Measurements from ENCODE around the gene MRPL30. TPM values are rescaled to one million over a fixed set of nuclear protein-coding genes. Genes with fewer than 3 reads are reported as not detected.
A peak's percentile ranks its signal among the peaks of the same experiment; 100 is the strongest.
"Not testable (repeated sequence)": the region's sequence is repeated elsewhere in the genome, so short reads cannot be mapped to it uniquely, and the experiment has no call there.

Gene MRPL30
- total RNA-seq, 4 donors from 2014 or later = 12.5 to 23.0 (median 17.6) TPM

GRCh38 chr2:99188357-99188756, 7.4 kb downstream of the MRPL30 start:
- H3K4me3 ChIP-seq = no peak overlapping the region
- in situ Hi-C loops (cut with MboI; ENCODE audit: low pct_ligation_motif_present in 1 of 4, low pct_unique_long_range_greater_than_20kb in 1 of 4, low sequenced_read_pairs in 3 of 4) (loop anchor here (10.0 to 25.0 kb wide), 3 partner anchors 146 to 299 kb away; partner anchors contain the start of genes EIF5B (in 3 of the 4), REV1 (in 3 of the 4) and TXNDC9 (in 3 of the 4)), intact Hi-C loops (cut with DNase I; ENCODE audit: low total_unique reads) (no loop called here)
- H3K4me1 ChIP-seq = no peaks in the 10 kb centered on the region
- TF ChIP-seq POLR2A (IDR thresholded peaks at IDR 0.05) = no peak
- no peak for TF ChIP-seq POLR2AphosphoS5 (IDR thresholded peaks at IDR 0.05)
- no peak for TF ChIP-seq EP300 (IDR thresholded peaks at IDR 0.05; ENCODE audit: low read depth)
- TF ChIP-seq, protein P1, sequence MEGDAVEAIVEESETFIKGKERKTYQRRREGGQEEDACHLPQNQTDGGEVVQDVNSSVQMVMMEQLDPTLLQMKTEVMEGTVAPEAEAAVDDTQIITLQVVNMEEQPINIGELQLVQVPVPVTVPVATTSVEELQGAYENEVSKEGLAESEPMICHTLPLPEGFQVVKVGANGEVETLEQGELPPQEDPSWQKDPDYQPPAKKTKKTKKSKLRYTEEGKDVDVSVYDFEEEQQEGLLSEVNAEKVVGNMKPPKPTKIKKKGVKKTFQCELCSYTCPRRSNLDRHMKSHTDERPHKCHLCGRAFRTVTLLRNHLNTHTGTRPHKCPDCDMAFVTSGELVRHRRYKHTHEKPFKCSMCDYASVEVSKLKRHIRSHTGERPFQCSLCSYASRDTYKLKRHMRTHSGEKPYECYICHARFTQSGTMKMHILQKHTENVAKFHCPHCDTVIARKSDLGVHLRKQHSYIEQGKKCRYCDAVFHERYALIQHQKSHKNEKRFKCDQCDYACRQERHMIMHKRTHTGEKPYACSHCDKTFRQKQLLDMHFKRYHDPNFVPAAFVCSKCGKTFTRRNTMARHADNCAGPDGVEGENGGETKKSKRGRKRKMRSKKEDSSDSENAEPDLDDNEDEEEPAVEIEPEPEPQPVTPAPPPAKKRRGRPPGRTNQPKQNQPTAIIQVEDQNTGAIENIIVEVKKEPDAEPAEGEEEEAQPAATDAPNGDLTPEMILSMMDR (IDR thresholded peaks at IDR 0.05) = no peak
- no peak for DNase-seq
- no peaks in the 10 kb centered on the region for H3K27me3 ChIP-seq
- H3K36me3 ChIP-seq = peaks cover 0 to 32% (median 10%) of the 10 kb centered on the region in 4 donors
- H3K27ac ChIP-seq = no peak overlapping the region
- no peaks in the 10 kb centered on the region for H3K9me3 ChIP-seq
- 96 to 100% methylated on average over 2 to 3 of the region's 3 CpGs for WGBS, 2 donors (ENCODE audit: low coverage in 1 of 2)

DNA sequence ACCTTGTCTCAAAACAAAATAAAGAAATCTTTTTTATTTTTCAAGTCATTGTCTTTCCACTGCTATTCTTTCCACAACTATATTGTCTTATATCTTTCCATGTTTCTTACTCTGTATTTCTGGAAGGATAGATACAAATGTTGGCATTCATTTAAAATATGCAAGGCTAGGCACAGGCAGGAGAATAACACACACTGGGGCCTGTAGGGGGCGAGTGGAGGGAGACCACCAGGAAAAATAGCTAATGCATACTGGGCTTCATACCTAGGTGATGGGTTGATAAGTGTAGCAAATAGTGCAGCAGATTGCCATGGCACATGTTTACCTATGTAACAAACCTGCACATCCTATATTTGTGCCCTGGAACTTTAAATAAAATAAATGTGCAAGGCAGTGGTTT, 9.6 kb downstream of the MRPL30 start:
- Histone ChIP-seq H3K4me1 (no peaks in the 10 kb centered on the region), H3K4me3 (no peak overlapping the region), H3K9me3 (no peaks in the 10 kb centered on the region), H3K36me3 (peaks cover 0 to 44% (median 15%) of the 10 kb centered on the region in 4 donors), H3K27me3 (no peaks in the 10 kb centered on the region), H3K27ac (no peak overlapping the region)
- in situ Hi-C loops (cut with MboI; ENCODE audit: low pct_ligation_motif_present in 1 of 4, low pct_unique_long_range_greater_than_20kb in 1 of 4, low sequenced_read_pairs in 3 of 4) = loop anchor here (25.0 kb wide), 2 partner anchors 147 to 297 kb away; partner anchors contain the start of genes REV1 (in 3 of the 4), EIF5B (in 2 of the 4) and TXNDC9 (in 2 of the 4)
- no peak for DNase-seq
- intact Hi-C loops (cut with DNase I; ENCODE audit: low total_unique reads) = no loop called here
- whole genome bisulfite sequencing, 2 donors (ENCODE audit: low coverage in 1 of 2) = 96% methylated on average over 1 of the region's 1 CpG; no CpG with 5 or more reads in 1 of the 2 donors
- TF ChIP-seq, protein P1 (IDR thresholded peaks at IDR 0.05) = no peak
- TF ChIP-seq EP300 (IDR thresholded peaks at IDR 0.05; ENCODE audit: low read depth) (no peak), POLR2A (IDR thresholded peaks at IDR 0.05) (no peak), POLR2AphosphoS5 (IDR thresholded peaks at IDR 0.05) (no peak)

DNA sequence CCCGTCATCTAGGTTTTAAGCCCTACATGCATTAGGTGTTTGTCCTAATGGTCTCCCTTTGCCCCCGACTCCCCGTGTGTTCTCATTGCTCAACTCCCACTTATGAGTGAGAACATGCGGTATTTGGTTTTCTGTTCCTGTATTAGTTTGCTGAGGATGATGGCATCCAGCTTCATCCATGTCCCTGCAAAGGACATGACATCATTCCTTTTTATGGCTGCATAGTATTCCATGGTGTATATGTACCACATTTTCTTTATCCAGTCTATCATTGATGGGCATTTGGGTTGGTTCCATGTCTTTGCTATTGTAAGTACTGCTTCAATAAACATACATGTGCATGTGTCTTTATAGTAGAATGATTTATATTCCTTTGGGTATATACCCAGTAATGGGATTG, 11.4 kb downstream of the MRPL30 start:
- in situ Hi-C loops (cut with MboI; ENCODE audit: low pct_ligation_motif_present in 1 of 4, low pct_unique_long_range_greater_than_20kb in 1 of 4, low sequenced_read_pairs in 3 of 4) = loop anchor here (25.0 kb wide), 2 partner anchors 145 to 295 kb away; partner anchors contain the start of genes REV1 (in 3 of the 4), EIF5B (in 2 of the 4) and TXNDC9 (in 2 of the 4)
- H3K4me3 ChIP-seq; H3K4me1 ChIP-seq; intact Hi-C loops (cut with DNase I; ENCODE audit: low total_unique reads); H3K27ac ChIP-seq; H3K27me3 ChIP-seq; H3K9me3 ChIP-seq; DNase-seq: not testable (repeated sequence)
- 97 to 100% methylated on average over 4 of the region's 4 CpGs for WGBS, 2 donors (ENCODE audit: low coverage in 1 of 2)
- peaks cover 0 to 51% (median 22%) of the 10 kb centered on the region in 4 donors for H3K36me3 ChIP-seq

GRCh38 chr2:99198103-99198841, 17.3 kb downstream of the MRPL30 start:
- H3K9me3 ChIP-seq = no peaks in the 10 kb centered on the region
- no peak for TF ChIP-seq POLR2A (IDR thresholded peaks at IDR 0.05)
- TF ChIP-seq, protein P1 (IDR thresholded peaks at IDR 0.05) = no peak
- no peak for TF ChIP-seq POLR2AphosphoS5 (IDR thresholded peaks at IDR 0.05)
- no peak for TF ChIP-seq EP300 (IDR thresholded peaks at IDR 0.05; ENCODE audit: low read depth)
- no peak overlapping the region for H3K4me3 ChIP-seq
- intact Hi-C loops (cut with DNase I; ENCODE audit: low total_unique reads) = no loop called here
- H3K4me1 ChIP-seq = no peaks in the 10 kb centered on the region
- H3K27me3 ChIP-seq = no peaks in the 10 kb centered on the region
- peak; percentile 34 for DNase-seq
- no peak overlapping the region for H3K27ac ChIP-seq
- 62 to 65% methylated on average over 3 to 6 of the region's 6 CpGs for WGBS, 2 donors (ENCODE audit: low coverage in 1 of 2)
- in situ Hi-C loops (cut with MboI; ENCODE audit: low pct_ligation_motif_present in 1 of 4, low pct_unique_long_range_greater_than_20kb in 1 of 4, low sequenced_read_pairs in 3 of 4) = loop anchor here (25.0 kb wide), 2 partner anchors 139 to 289 kb away; partner anchors contain the start of genes REV1 (in 3 of the 4), EIF5B (in 2 of the 4) and TXNDC9 (in 2 of the 4)
- H3K36me3 ChIP-seq = peaks cover 0 to 24% (median 9%) of the 10 kb centered on the region in 4 donors
